ENCODE measurements around the gene SLC9A3.

Gene SLC9A3

DNA sequence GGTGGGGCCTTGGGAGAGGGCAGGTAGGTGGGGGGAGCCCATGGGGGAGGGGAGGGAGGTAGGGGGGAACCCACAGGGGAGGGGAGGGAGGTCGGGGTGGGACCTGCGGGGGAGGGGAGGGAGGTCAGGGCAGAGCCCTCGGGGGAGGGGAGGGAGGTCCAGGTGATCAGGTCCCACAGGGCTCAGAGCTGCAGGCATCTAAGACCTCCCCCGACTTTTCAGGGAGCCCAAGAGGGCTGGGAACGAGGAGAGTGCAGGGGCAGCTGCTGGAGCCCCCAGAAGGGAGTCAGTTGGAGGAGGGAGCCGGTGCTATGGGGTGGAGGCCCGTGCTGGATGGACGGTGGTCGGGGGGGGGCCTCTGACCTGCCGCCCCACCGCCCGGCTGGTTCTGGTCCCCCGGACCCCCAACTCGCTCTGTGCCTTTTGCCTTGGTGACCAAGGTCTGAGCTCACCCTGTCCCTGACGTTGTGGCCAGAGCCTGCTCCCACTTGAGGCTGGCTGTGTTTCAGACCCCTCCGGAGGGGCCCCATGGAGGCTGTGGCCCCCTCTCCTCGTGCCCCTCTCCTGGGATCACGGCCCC is 31.8 kb downstream of the SLC9A3 start:
- no peak overlapping the region for H3K27ac ChIP-seq (ENCODE audit: low read depth, low read length, poor library complexity, severe bottlenecking)
- TF ChIP-seq, protein P1, sequence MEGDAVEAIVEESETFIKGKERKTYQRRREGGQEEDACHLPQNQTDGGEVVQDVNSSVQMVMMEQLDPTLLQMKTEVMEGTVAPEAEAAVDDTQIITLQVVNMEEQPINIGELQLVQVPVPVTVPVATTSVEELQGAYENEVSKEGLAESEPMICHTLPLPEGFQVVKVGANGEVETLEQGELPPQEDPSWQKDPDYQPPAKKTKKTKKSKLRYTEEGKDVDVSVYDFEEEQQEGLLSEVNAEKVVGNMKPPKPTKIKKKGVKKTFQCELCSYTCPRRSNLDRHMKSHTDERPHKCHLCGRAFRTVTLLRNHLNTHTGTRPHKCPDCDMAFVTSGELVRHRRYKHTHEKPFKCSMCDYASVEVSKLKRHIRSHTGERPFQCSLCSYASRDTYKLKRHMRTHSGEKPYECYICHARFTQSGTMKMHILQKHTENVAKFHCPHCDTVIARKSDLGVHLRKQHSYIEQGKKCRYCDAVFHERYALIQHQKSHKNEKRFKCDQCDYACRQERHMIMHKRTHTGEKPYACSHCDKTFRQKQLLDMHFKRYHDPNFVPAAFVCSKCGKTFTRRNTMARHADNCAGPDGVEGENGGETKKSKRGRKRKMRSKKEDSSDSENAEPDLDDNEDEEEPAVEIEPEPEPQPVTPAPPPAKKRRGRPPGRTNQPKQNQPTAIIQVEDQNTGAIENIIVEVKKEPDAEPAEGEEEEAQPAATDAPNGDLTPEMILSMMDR (IDR thresholded peaks at IDR 0.05; ENCODE audit: low read length) = no peak
- no peak for TF ChIP-seq EZH2 (IDR thresholded peaks at IDR 0.05; ENCODE audit: borderline replicate concordance, low read length)
- H3K27me3 ChIP-seq (ENCODE audit: insufficient read depth, low read length) = peaks cover 10% of the 10 kb centered on the region; the same call in 1 of the 2 replicates

DNA sequence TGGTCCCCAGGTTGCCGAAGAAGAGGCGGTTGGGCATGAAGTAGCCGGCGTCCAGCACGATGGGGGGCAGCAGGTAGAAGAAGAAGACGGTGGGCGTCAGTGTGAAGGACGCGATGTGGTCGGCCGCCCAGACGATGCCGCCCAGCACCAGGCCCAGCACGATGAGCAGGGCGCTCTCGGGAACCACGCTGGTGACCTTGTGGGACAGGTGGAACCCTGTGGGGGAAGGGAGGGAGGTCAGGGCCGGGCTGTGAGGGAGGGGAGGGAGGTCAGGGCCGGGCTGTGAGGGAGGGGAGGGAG is 32.4 kb downstream of the SLC9A3 start:
- H3K9ac ChIP-seq (ENCODE audit: low read length) = no peak overlapping the region
- H3K79me2 ChIP-seq (ENCODE audit: insufficient read depth, low read length) = no peaks in the 10 kb centered on the region
- TF ChIP-seq, protein P1 (IDR thresholded peaks at IDR 0.05; ENCODE audit: low read length) = no peak
- no peak for TF ChIP-seq EZH2 (IDR thresholded peaks at IDR 0.05; ENCODE audit: borderline replicate concordance, low read length)
- no peak overlapping the region for H3K27ac ChIP-seq (ENCODE audit: low read depth, low read length, poor library complexity, severe bottlenecking)
- peaks cover 10% of the 10 kb centered on the region; the same call in 1 of the 2 replicates for H3K27me3 ChIP-seq (ENCODE audit: insufficient read depth, low read length)
- no peak overlapping the region for H2AFZ ChIP-seq (ENCODE audit: low read length)
- H3K9me3 ChIP-seq (ENCODE audit: low read length) = no peaks in the 10 kb centered on the region
- no peaks in the 10 kb centered on the region for H4K20me1 ChIP-seq (ENCODE audit: insufficient read depth, low read length)
- no peaks in the 10 kb centered on the region for H3K36me3 ChIP-seq (ENCODE audit: insufficient read depth, low read length)
- H3F3A ChIP-seq (ENCODE audit: insufficient read depth, low read length) = no peaks in the 10 kb centered on the region
- H3K9me2 ChIP-seq (ENCODE audit: low read depth, low read length) = no peaks in the 10 kb centered on the region
- no peak overlapping the region for H3K4me3 ChIP-seq (ENCODE audit: low read depth, low read length, poor library complexity, severe bottlenecking)
- no peaks in the 10 kb centered on the region for H3K4me1 ChIP-seq (ENCODE audit: insufficient read depth, low read length, severe bottlenecking)
- H3K4me2 ChIP-seq (ENCODE audit: low read length) = no peak overlapping the region

More for the DNA sequence above, 31.8 kb downstream of the SLC9A3 start:
- no peaks in the 10 kb centered on the region for H3K9me3 ChIP-seq (ENCODE audit: low read length)
- H3K9ac ChIP-seq (ENCODE audit: low read length) = no peak overlapping the region
- no peak overlapping the region for H2AFZ ChIP-seq (ENCODE audit: low read length)
- H3K9me2 ChIP-seq (ENCODE audit: low read depth, low read length) = no peaks in the 10 kb centered on the region
- H3K4me1 ChIP-seq (ENCODE audit: insufficient read depth, low read length, severe bottlenecking) = no peaks in the 10 kb centered on the region
- H3K79me2 ChIP-seq (ENCODE audit: insufficient read depth, low read length) = no peaks in the 10 kb centered on the region
- H4K20me1 ChIP-seq (ENCODE audit: insufficient read depth, low read length) = no peaks in the 10 kb centered on the region
- H3K4me2 ChIP-seq (ENCODE audit: low read length) = no peak overlapping the region
- H3K4me3 ChIP-seq (ENCODE audit: low read depth, low read length, poor library complexity, severe bottlenecking) = no peak overlapping the region
- H3F3A ChIP-seq (ENCODE audit: insufficient read depth, low read length) = no peaks in the 10 kb centered on the region
- H3K36me3 ChIP-seq (ENCODE audit: insufficient read depth, low read length) = no peaks in the 10 kb centered on the region

DNA sequence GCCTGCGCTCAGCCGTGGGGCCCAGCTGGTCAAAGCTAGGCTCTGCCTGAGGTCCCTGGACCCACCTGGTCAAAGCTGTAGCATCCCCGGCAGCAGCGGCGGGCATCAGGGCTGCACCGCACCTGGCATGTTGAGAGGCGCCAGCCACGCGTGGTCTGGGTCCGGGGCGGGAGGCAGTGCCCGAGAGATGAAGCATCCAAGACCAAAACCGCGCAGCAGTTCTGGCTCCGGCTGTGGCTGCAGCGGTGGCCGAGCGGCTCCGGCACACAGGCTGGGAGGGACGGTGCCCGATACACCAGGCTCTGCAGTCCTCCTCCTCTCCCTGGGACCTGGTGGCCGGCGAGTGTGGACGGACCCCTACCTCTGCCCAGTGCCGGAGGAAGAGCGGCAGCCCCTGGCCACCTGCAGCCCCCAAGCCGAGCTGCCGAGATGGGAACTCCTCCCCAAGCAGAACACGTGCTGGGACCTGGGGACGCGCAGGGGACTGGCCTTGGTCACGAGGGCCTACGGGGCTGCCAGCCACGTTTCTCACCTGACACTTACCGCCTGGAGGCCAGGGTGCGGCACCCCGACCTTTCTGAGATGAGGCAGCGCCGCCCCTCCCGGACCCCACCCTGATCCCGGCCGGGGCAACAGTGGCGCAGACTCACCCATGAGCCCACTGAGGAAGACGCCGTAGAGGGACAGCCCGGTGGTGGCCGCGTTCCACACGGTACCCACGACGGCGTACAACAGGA is 33.0 kb downstream of the SLC9A3 start:
- no peaks in the 10 kb centered on the region for H3K9me2 ChIP-seq (ENCODE audit: low read depth, low read length)
- H3F3A ChIP-seq (ENCODE audit: insufficient read depth, low read length) = no peaks in the 10 kb centered on the region
- H2AFZ ChIP-seq (ENCODE audit: low read length) = no peak overlapping the region
- H3K9me3 ChIP-seq (ENCODE audit: low read length) = no peaks in the 10 kb centered on the region
- no peaks in the 10 kb centered on the region for H4K20me1 ChIP-seq (ENCODE audit: insufficient read depth, low read length)
- no peak overlapping the region for H3K4me3 ChIP-seq (ENCODE audit: low read depth, low read length, poor library complexity, severe bottlenecking)
- H3K27me3 ChIP-seq (ENCODE audit: insufficient read depth, low read length) = peaks cover 14% of the 10 kb centered on the region
- no peak overlapping the region for H3K27ac ChIP-seq (ENCODE audit: low read depth, low read length, poor library complexity, severe bottlenecking)
- H3K9ac ChIP-seq (ENCODE audit: low read length) = no peak overlapping the region
- TF ChIP-seq, protein P1 (IDR thresholded peaks at IDR 0.05; ENCODE audit: low read length) = no peak
- TF ChIP-seq EZH2 (IDR thresholded peaks at IDR 0.05; ENCODE audit: borderline replicate concordance, low read length) = no peak
- H3K36me3 ChIP-seq (ENCODE audit: insufficient read depth, low read length) = no peaks in the 10 kb centered on the region
- H3K4me1 ChIP-seq (ENCODE audit: insufficient read depth, low read length, severe bottlenecking) = no peaks in the 10 kb centered on the region
- H3K4me2 ChIP-seq (ENCODE audit: low read length) = no peak overlapping the region
- no peaks in the 10 kb centered on the region for H3K79me2 ChIP-seq (ENCODE audit: insufficient read depth, low read length)
